Measurements from ENCODE around the gene PRC1.

PRC1 gene

DNA sequence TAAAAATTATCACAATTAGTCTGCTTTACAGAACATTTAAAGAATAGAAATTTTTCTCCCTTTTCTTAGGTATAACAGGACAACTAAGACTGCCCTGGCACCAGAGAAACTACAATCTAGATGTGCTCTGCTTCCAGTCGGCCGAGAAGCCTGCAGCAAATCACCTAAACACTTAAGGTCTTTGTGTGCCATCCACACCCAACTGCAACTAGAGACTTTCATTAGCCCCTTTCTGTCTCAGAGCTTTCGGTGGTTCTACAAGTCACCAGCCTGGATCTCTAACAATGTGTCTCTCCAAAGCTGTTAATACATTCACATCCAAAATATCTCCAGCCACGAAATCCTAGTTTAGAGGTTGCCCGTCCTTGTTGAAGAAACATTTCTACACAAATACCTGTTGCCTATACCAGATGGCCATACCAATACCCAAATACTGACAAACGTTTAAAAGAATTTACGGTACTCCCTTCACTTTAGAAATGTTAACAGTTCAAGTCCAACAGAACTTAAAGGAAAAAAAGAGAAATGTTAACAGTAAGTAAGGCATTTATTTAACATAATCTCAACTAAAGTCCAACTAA, 6.7 kb downstream of the PRC1 start:
- Histone ChIP-seq H3K9me3 (ENCODE audit: insufficient read depth, low read depth, low read length) (no peaks in the 10 kb centered on the region), H3K36me3 (ENCODE audit: insufficient read depth, low read depth, low read length) (peaks cover 21% of the 10 kb centered on the region), H3K9ac (ENCODE audit: low read depth, low read length) (no peak overlapping the region), H3K4me1 (ENCODE audit: insufficient read depth, low read length) (peaks cover 2% of the 10 kb centered on the region; the same call in 1 of the 2 replicates), H3K4me3 (ENCODE audit: low read length) (no peak overlapping the region), H3K27me3 (ENCODE audit: insufficient read depth, low read length) (no peaks in the 10 kb centered on the region), H3K27ac (ENCODE audit: low read length) (no peak overlapping the region)

DNA sequence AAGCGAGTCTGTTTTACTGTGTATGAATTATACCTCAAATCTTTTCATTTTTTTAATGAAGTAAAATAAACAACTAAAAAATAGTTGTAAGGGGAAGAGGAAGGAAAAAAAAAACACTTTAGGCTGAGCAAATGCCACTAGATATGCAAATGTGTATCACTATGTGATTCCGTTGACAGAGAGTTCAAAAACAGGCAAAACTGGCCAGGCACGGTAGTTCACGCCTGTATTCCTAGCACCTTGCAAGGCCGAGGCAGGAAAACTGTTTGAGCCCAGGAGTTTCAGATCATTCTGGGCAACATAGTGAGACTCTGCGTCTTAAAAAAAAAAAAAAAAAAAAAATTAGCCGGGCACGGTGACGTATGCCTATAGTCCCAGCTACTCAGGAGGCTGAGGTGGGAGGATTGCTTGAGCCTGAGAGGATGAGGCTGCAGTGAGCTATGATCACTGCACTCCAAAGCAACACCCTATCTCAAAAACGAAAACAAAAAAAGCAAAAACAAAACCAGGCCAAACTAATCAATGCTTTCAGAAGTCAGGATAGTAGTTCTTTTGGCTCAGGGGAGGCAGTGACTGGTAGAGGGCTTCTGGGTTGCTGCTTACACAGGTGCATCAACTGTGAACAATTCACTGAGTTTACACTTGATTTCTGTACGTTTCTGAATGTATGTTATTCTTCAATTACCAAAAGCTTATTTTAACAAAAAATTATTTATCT, 7.4 kb downstream of the PRC1 start:
- H3K27ac ChIP-seq (ENCODE audit: low read length) = no peak overlapping the region
- H3K36me3 ChIP-seq (ENCODE audit: insufficient read depth, low read depth, low read length) = peaks cover 28% of the 10 kb centered on the region
- H3K9me3 ChIP-seq (ENCODE audit: insufficient read depth, low read depth, low read length) = no peaks in the 10 kb centered on the region
- no peaks in the 10 kb centered on the region for H3K27me3 ChIP-seq (ENCODE audit: insufficient read depth, low read length)
- peaks cover 1% of the 10 kb centered on the region; the same call in 1 of the 2 replicates for H3K4me1 ChIP-seq (ENCODE audit: insufficient read depth, low read length)
- H3K4me3 ChIP-seq (ENCODE audit: low read length) = no peak overlapping the region
- no peak overlapping the region for H3K9ac ChIP-seq (ENCODE audit: low read depth, low read length)

DNA sequence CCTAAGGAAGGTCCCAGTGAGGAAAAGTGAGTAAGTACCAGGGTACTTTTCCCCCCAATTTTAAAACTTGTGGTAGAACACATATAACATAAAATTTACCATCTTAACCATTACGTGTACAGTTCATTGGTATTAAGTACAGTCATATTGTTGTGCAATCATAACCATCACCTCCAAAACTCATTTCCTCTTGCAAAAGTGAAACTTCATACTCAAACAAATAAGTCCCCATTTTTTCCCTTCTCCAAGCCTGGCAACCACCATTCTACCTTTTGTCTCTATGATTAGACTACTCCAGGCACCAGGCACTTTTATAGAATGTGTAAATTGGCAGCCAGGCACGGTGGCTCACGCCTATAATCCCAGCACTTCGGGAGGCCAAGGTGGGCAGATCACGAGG, 12.2 kb downstream of the PRC1 start:
- Histone ChIP-seq H3K4me1 (ENCODE audit: insufficient read depth, low read length) (no peaks in the 10 kb centered on the region), H3K9ac (ENCODE audit: low read depth, low read length) (no peak overlapping the region), H3K36me3 (ENCODE audit: insufficient read depth, low read depth, low read length) (peaks cover 76% of the 10 kb centered on the region), H3K9me3 (ENCODE audit: insufficient read depth, low read depth, low read length) (no peaks in the 10 kb centered on the region), H3K27me3 (ENCODE audit: insufficient read depth, low read length) (no peaks in the 10 kb centered on the region), H3K4me3 (ENCODE audit: low read length) (no peak overlapping the region), H3K27ac (ENCODE audit: low read length) (no peak overlapping the region)

DNA sequence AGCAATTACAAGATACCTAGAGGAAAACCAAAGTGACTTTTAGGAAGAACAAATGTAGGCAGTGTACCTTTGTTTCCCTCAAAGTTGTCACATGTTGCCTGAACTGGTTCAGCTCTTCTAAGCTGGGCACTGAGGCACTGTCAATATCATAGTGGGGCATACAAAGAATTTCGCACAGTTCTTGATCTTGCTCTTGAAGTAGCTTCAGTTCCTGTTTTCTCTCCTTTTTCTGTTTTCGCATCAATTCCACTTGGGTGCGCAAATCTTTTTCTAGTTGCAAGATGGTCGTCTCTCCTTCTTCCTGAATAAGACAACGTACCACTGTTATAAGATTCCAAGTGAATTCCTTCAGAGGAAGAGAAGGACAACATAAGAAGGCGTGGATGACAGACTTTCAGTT, 12.7 kb downstream of the PRC1 start:
- H3K27ac ChIP-seq (ENCODE audit: low read length) = no peak overlapping the region
- no peak overlapping the region for H3K9ac ChIP-seq (ENCODE audit: low read depth, low read length)
- H3K27me3 ChIP-seq (ENCODE audit: insufficient read depth, low read length) = no peaks in the 10 kb centered on the region
- H3K9me3 ChIP-seq (ENCODE audit: insufficient read depth, low read depth, low read length) = no peaks in the 10 kb centered on the region
- peaks cover 80% of the 10 kb centered on the region for H3K36me3 ChIP-seq (ENCODE audit: insufficient read depth, low read depth, low read length)
- H3K4me1 ChIP-seq (ENCODE audit: insufficient read depth, low read length) = no peaks in the 10 kb centered on the region
- H3K4me3 ChIP-seq (ENCODE audit: low read length) = no peak overlapping the region

DNA sequence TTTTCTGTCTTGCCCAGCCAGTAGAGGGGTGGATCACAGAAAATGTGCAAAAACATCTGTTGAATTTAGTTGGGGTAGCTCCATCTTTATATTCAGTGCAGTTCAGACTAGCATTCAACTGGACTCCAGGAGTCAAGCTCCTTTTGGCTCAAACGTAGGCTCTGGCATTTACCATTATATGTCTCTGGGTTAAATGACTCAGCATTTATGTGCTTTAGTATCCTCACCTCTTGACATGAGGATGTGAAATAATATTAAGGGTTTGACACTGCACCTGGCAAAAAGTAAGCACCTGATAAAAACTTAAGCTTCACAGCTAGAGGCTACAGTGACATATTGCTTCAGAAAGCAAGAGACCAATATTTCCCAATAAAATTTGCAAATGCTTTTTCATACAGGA, 14.8 kb downstream of the PRC1 start:
- no peak overlapping the region for H3K27ac ChIP-seq (ENCODE audit: low read length)
- no peaks in the 10 kb centered on the region for H3K9me3 ChIP-seq (ENCODE audit: insufficient read depth, low read depth, low read length)
- H3K9ac ChIP-seq (ENCODE audit: low read depth, low read length) = no peak overlapping the region
- H3K4me1 ChIP-seq (ENCODE audit: insufficient read depth, low read length) = no peaks in the 10 kb centered on the region
- no peaks in the 10 kb centered on the region for H3K27me3 ChIP-seq (ENCODE audit: insufficient read depth, low read length)
- H3K36me3 ChIP-seq (ENCODE audit: insufficient read depth, low read depth, low read length) = peaks cover 99% of the 10 kb centered on the region
- no peak overlapping the region for H3K4me3 ChIP-seq (ENCODE audit: low read length)

DNA sequence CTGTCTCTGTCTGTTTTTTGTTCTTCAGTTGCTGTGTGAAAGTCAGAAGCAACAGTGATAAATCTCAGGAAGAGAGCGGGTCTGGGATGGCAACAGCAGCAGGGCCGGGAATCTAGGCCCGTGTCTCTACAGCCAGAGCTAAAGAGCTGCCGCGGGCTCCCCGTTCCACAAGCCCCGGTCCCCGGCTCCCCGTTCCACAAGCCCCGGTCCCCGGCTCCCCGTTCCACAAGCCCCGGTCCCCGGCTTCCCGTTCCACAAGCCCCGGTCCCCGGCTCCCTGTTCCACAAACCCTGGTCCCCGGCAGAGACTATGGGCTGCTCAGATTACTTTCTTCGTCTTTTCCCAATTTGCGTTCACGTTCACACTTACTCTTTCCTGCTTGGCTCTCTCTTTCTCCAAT, 20.1 kb downstream of the PRC1 start:
- Histone ChIP-seq H3K9me3 (ENCODE audit: insufficient read depth, low read depth, low read length) (no peaks in the 10 kb centered on the region), H3K9ac (ENCODE audit: low read depth, low read length) (no peak overlapping the region), H3K36me3 (ENCODE audit: insufficient read depth, low read depth, low read length) (peaks cover 91% of the 10 kb centered on the region), H3K4me3 (ENCODE audit: low read length) (no peak overlapping the region), H3K27ac (ENCODE audit: low read length) (no peak overlapping the region), H3K27me3 (ENCODE audit: insufficient read depth, low read length) (no peaks in the 10 kb centered on the region), H3K4me1 (ENCODE audit: insufficient read depth, low read length) (no peaks in the 10 kb centered on the region)

DNA sequence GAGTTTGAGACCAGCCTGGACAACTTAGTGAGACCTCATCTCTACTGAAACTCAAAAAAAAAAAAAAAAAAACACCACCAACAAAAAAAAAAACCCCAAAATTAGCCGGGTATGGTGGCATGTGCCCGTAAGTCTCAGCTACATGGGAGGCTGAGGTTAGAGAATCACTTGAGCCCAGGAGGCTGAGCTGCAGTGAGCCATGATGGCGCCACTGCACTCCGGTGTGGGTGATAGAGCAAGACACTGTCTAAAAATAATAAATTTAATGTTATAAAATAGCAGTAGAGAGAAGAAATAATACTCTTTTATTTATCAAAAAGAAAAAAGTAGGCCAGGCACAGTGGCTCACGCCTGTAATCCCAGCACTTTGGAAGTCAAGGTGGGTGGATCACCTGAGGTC, 22.2 kb downstream of the PRC1 start:
- H3K27ac ChIP-seq (ENCODE audit: low read length) = no peak overlapping the region
- no peak overlapping the region for H3K9ac ChIP-seq (ENCODE audit: low read depth, low read length)
- H3K27me3 ChIP-seq (ENCODE audit: insufficient read depth, low read length) = no peaks in the 10 kb centered on the region
- peaks cover 92% of the 10 kb centered on the region for H3K36me3 ChIP-seq (ENCODE audit: insufficient read depth, low read depth, low read length)
- no peaks in the 10 kb centered on the region for H3K4me1 ChIP-seq (ENCODE audit: insufficient read depth, low read length)
- H3K4me3 ChIP-seq (ENCODE audit: low read length) = no peak overlapping the region
- no peaks in the 10 kb centered on the region for H3K9me3 ChIP-seq (ENCODE audit: insufficient read depth, low read depth, low read length)

DNA sequence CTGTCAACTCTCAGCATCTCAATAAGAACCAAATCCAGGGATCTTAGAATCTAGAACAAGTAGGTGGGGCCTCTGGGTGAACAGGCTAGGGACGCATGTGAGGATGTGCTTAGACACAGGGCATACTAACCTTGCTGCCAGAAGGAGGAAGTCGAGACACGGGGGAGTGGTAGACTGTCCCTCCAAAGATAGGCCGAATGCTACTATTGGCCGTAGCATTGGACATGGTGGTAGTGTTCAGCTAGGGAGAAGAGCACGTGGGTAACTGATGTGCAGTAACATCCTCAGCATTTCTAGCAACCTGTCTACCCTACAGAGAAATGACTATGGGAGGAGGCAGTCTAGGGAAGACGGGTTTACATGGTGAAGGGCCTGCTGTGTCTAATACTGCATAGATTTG, 24.1 kb downstream of the PRC1 start:
- Histone ChIP-seq H3K27me3 (ENCODE audit: insufficient read depth, low read length) (no peaks in the 10 kb centered on the region), H3K27ac (ENCODE audit: low read length) (no peak overlapping the region), H3K4me3 (ENCODE audit: low read length) (no peak overlapping the region), H3K9ac (ENCODE audit: low read depth, low read length) (no peak overlapping the region), H3K4me1 (ENCODE audit: insufficient read depth, low read length) (no peaks in the 10 kb centered on the region), H3K36me3 (ENCODE audit: insufficient read depth, low read depth, low read length) (peaks cover 88% of the 10 kb centered on the region), H3K9me3 (ENCODE audit: insufficient read depth, low read depth, low read length) (no peaks in the 10 kb centered on the region)

DNA sequence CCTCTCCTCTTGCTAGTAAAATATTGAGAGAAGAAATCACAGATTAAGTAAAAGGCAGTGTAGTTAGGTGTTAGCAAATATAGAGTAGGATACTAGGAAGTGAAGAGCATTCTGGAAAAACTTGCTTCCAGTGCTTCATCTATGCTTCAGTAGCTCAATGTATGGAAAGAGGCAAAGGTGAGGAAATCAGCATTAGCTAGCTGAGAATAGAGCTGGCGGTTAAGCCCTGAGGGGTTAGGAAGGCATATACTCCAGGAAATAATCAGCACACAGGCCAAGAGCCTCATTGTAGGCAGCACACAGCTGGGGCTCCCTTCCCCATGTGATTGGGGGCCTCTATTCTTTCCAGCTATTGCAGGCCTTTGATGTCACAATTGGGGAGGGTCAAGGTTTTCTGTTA, 25.9 kb downstream of the PRC1 start:
- Histone ChIP-seq H3K4me3 (ENCODE audit: low read length) (no peak overlapping the region), H3K9me3 (ENCODE audit: insufficient read depth, low read depth, low read length) (no peaks in the 10 kb centered on the region), H3K4me1 (ENCODE audit: insufficient read depth, low read length) (no peaks in the 10 kb centered on the region), H3K27me3 (ENCODE audit: insufficient read depth, low read length) (no peaks in the 10 kb centered on the region), H3K36me3 (ENCODE audit: insufficient read depth, low read depth, low read length) (peaks cover 84% of the 10 kb centered on the region), H3K27ac (ENCODE audit: low read length) (no peak overlapping the region), H3K9ac (ENCODE audit: low read depth, low read length) (no peak overlapping the region)

DNA sequence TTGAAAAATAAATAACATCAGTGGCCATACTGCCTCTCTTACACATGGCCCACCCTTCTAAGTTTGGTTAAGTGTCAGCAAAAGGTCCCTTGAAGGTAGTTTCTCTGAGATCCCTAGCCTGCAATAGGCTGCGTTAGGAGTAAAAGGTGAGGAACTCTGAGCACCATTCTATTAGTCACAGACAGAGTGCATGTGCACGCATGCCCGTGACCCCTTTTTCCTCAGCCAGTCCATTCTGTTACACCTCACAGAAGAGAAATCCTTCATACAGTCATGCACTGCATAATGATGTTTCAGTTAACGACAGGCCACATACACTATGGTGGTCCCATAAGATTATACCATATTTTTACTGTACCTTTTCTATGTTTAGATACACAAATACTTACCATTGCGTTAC, 27.1 kb downstream of the PRC1 start:
- Histone ChIP-seq H3K4me3 (ENCODE audit: low read length) (no peak overlapping the region), H3K9ac (ENCODE audit: low read depth, low read length) (no peak overlapping the region), H3K9me3 (ENCODE audit: insufficient read depth, low read depth, low read length) (no peaks in the 10 kb centered on the region), H3K27me3 (ENCODE audit: insufficient read depth, low read length) (no peaks in the 10 kb centered on the region), H3K27ac (ENCODE audit: low read length) (no peak overlapping the region), H3K4me1 (ENCODE audit: insufficient read depth, low read length) (no peaks in the 10 kb centered on the region), H3K36me3 (ENCODE audit: insufficient read depth, low read depth, low read length) (peaks cover 83% of the 10 kb centered on the region)

DNA sequence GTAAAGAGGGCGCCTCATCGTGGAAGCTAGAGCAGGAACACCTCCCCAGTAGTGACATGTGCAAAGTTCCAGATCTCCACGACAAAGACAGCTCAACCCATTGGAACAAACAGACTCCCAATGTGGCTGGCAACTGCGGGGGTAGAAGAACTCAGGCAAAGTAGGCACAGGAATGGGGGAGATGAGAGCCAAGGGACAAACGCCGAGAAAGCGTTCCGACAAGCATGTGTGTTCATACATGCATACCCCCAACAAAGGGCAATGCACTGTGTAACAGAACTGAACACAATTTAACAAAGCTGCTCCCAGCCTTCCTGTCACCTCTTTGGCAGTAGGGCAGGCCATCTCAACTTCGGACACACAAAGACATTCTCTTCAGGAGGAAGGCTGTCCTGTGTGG, 28.1 kb downstream of the PRC1 start:
- Histone ChIP-seq H3K9me3 (ENCODE audit: insufficient read depth, low read depth, low read length) (no peaks in the 10 kb centered on the region), H3K9ac (ENCODE audit: low read depth, low read length) (no peak overlapping the region), H3K36me3 (ENCODE audit: insufficient read depth, low read depth, low read length) (peaks cover 89% of the 10 kb centered on the region)

DNA sequence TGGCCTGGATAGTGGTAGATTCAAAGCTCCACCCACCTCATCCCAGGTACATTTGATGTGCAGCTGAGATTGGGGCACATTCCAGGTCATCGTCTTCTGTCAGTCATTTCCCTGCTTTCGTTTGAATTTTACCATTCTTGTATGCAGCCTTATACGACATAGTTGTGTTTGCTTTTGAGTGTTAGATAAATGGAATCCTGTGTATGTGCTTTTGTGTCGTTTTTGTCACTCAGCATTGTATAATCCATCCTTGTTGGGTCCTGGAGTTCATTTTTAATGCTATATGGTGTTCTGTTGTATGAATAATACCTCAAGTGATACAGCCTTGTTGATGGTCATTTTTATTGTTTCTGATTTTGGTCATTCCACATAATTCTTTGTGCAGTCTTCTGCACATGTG, 32.3 kb downstream of the PRC1 start:
- no peaks in the 10 kb centered on the region; the same call in 1 of the 2 replicates for H3K27me3 ChIP-seq (ENCODE audit: insufficient read depth, low read length)
- H3K9me3 ChIP-seq (ENCODE audit: insufficient read depth, low read depth, low read length) = no peaks in the 10 kb centered on the region
- H3K27ac ChIP-seq (ENCODE audit: low read length) = no peak overlapping the region
- H3K36me3 ChIP-seq (ENCODE audit: insufficient read depth, low read depth, low read length) = peaks cover 64% of the 10 kb centered on the region
- H3K4me1 ChIP-seq (ENCODE audit: insufficient read depth, low read length) = 0 out of 2 replicates have a peak, but pooled peaks cover 5% of the 10 kb centered on the region
- no peak overlapping the region for H3K4me3 ChIP-seq (ENCODE audit: low read length)
- no peak overlapping the region for H3K9ac ChIP-seq (ENCODE audit: low read depth, low read length)

More for the DNA sequence above, 28.1 kb downstream of the PRC1 start:
- Histone ChIP-seq H3K27me3 (ENCODE audit: insufficient read depth, low read length) (no peaks in the 10 kb centered on the region), H3K27ac (ENCODE audit: low read length) (no peak overlapping the region), H3K4me1 (ENCODE audit: insufficient read depth, low read length) (no peaks in the 10 kb centered on the region), H3K4me3 (ENCODE audit: low read length) (no peak overlapping the region)
